Lower leg skin (tissue), 3 donors: ENCODE data around the gene CLIC1.

Experiments
- POLR2A ChIP-seq, 2 donors: fragments of 450-650 bp; IDR thresholded peaks; one replicate each; pipeline ENCODE4 v1.6.1; 2016 to 2017; ENCODE audit warnings: antibody characterized with exemption in 2 of 2, mild to moderate bottlenecking in 1 of 2, moderate library complexity in 1 of 2
- TF ChIP-seq, protein P1 (sequence below), 3 donors: fragments of 450-650 bp; IDR thresholded peaks; one replicate each; pipeline ENCODE4 v1.5.1; 2016; ENCODE audit warnings: antibody characterized with exemption in 3 of 3, mild to moderate bottlenecking in 3 of 3, moderate library complexity in 2 of 3

DNA sequence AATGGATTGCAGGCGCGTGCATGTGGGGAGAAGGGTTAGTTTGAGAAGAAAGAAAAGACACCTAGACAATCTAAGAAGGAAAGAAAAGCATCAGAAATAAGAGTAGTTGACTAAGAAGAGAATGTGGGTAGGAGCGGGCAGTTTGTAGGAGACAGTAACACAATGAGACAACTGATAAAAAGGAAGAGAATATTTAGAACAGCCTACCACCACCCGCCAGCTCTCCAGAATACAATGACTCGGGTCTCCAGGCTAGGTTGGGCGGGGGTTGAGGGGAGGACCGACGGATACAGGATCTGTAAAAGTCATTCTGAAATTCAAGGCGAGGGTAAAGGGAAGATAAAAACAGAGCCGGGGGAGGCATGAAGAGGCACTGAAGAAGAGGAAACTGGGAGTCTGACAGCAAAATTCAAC lies 33.9 kb downstream of the CLIC1 start:
- TF ChIP-seq POLR2A (IDR thresholded peaks at IDR 0.05), result no peak
- TF ChIP-seq, protein P1, sequence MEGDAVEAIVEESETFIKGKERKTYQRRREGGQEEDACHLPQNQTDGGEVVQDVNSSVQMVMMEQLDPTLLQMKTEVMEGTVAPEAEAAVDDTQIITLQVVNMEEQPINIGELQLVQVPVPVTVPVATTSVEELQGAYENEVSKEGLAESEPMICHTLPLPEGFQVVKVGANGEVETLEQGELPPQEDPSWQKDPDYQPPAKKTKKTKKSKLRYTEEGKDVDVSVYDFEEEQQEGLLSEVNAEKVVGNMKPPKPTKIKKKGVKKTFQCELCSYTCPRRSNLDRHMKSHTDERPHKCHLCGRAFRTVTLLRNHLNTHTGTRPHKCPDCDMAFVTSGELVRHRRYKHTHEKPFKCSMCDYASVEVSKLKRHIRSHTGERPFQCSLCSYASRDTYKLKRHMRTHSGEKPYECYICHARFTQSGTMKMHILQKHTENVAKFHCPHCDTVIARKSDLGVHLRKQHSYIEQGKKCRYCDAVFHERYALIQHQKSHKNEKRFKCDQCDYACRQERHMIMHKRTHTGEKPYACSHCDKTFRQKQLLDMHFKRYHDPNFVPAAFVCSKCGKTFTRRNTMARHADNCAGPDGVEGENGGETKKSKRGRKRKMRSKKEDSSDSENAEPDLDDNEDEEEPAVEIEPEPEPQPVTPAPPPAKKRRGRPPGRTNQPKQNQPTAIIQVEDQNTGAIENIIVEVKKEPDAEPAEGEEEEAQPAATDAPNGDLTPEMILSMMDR (IDR thresholded peaks at IDR 0.05), result no peak
